GM19193 (cell line): ENCODE data around the gene LY6G5B.

Source experiments
- POLR2A ChIP-seq: IDR thresholded peaks from 4 replicates; pipeline ENCODE4 v1.6.1; 2011; ENCODE audit not compliant: insufficient read depth, insufficient read length; ENCODE audit errors: extremely low read depth

Gene LY6G5B

DNA sequence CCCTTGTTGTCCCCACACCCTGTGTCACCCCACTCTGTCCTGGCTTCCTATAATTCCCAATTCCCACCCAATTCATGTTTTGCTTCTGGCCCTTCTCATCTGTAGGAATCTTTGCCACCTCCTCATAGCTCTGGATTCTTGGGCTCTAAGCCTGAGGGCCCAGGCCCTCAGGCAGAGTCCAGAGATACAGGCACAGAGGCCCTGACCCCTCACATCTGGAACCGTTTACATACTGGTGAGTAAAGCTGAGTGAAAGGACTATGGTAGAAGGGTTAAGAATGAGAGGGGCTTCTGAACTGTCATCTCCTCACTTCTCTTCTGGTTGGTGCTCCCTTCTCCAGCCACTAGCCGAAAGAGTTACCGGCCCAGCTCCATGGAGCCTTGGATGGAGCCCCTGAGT is 35.6 kb upstream of the LY6G5B start:
- no peak for TF ChIP-seq POLR2A

DNA sequence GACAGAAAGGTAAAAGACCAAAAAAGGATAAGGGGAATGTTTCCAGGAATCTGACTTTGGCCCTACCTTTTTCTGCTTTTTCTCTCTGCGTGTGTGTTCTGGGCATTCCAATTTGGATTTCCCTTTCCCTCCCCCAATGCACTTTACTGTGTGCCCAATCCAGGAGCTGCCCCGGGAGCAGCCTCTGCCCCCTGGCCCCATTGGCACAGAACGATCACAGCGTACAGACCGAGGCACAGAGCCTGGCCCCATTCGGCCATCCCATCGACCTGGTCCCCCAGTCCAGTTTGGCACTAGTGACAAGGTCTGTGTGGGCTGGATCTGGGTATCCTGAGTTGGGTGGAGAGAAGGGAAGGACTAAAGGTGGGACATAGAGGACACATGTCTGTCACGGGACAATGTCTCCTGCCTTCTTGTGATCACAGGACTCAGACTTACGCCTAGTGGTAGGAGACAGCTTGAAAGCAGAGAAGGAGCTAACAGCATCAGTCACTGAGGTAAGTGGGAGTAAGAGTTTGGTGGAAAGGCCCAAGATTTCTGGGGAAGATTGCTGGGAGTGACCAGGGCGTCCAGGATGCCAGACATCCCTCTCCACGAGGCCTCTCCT is 34.7 kb upstream of the LY6G5B start:
- TF ChIP-seq POLR2A = no peak

DNA sequence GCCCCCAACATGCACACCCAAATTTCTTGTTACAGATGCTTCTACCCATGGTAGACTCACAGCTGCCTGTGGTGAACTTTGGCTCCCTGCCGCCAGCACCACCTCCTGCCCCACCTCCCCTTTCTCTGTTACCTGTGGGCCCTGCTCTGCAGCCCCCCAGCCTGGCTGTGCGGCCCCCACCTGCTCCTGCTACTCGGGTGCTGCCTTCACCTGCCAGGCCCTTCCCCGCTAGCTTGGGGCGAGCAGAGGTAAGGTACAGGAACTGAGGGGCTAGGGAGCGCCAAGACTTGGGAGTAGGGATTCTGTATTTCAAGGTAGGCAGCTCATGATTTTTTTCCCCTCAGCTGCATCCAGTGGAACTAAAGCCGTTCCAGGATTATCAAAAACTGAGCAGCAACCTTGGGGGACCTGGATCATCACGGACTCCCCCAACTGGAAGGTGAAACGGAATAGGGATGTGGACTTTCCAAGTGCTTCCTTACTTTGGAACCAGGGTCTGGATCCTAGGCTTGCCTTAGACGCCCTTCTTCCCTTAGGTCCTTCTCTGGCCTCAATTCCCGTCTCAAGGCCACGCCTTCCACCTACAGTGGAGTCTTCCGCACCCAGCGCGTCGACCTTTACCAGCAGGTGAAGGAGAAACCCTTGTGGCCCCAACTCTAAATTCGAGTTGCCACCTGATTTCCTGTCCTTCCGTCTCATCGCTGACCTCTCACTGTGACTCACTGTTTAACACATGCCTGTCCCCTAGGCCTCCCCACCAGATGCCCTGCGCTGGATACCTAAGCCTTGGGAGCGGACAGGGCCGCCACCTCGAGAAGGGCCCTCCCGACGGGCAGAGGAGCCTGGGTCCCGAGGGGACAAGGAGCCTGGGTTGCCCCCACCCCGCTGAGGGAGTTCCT is 32.8 kb upstream of the LY6G5B start:
- TF ChIP-seq POLR2A = peak; percentile 17

DNA sequence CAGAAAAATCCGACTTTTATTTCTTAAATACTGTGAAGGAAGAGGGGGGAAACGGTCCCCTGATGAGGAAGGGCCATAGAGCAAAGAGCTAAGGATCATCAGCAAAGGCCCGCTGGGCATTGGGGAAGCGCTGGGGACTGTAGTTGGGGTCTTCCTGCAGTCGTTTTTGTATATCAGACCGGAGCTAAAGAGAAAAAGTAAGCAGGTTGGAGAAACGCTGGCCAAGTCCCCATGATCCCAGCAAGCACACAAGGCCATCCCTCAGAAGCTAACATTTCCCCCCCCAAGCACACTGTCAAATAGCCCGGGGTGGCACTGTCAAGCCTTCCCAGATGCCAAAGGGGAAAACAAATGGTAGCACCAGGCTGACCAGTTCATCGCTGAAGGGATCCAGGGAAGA is 30.7 kb upstream of the LY6G5B start:
- peak; percentile 12 for TF ChIP-seq POLR2A

DNA sequence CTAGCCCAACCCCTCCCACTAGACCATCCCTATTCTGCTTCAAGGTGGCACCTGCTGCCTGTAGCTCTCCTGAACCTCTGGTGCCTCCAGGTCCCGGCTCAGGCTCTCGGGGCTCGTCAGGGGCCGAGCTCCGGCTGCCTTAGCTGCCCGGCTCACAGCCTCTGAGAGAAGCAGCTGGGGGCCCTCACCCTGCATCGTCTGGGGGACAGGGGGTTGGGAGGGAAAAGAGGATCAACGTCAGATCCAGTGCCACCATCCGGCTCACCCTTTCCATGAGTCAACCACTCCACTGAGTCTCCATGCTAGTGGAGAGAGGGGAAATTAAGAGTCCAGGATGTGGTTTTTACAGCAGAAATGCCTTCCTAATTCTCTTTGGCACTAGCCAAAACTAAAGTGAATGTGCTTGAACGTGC is 30.3 kb upstream of the LY6G5B start:
- no peak for TF ChIP-seq POLR2A

DNA sequence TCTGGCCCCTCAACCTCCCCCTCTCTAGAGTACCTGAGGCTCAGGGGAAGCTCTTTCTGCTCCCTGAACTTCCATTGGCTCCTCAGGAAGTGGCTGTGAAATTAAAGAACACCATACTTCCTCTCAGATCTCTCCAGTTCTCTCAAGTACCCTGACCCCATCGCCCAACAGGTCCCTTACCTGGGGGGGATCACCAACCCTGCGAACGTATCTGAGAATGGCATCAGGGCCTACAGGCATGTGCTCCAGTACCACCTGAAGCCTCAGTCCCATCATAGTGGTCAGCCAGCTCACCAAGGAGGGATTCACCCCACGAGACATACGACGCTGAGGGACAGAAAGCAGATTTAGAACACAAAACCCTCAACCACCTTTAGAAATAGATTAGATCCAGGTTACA is 29.2 kb upstream of the LY6G5B start:
- TF ChIP-seq POLR2A = no peak

DNA sequence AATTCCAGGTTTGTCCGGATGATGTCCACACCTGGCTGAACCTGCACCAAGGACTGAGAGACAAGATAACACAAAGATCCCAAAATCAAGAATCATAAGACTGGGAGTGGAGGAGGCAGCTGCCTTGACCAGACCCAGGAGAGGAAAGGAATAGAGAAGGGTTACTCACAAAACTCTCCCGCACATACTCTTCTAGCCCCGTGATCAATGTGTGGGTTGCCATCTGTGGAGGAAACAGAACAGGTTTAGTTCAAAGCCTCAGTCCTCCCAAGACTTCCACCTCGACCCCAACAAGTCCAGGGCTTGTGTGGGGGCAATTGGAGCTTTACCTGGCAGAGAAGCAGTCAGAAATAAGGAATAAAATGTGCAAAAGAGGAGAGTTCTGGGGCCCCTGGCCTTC is 28.4 kb upstream of the LY6G5B start:
- TF ChIP-seq POLR2A = no peak

DNA sequence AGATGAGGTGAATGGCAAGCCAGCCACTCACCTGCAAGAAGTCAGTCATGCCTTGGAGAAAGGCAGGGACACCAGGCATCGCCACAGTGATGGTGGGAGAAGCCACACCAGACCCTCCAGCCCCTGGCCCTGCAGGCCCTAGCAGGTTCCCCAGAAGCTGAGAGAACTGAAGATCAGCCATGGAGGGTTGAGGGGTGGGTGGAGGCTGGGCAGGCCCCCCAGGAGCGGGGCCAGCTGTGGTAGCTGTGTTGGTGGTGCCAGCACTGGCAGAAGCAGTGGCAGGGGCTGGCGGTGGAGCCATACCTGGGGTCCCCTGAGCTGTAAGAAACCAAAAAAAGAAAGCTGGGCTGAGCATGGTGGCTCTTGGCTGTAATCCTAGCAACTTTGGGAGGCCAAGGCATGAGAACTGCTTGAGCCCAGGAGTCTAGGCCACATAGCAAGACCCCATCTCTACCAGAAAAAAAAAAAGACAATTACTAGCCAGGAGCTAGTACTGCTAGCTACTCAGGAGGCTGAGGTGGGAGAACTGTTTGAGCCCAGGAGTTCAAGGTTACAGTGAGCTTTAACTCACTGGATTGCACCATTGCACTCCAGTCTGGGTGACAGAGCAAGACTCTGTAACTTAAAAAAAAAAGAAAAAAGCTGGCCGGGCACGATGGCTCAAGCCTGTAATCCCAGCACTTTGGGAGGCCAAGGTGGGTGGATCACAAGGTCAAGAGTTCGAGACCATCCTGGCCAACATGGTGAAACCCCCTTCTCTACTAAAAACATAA is 26.8 kb upstream of the LY6G5B start:
- no peak for TF ChIP-seq POLR2A

DNA sequence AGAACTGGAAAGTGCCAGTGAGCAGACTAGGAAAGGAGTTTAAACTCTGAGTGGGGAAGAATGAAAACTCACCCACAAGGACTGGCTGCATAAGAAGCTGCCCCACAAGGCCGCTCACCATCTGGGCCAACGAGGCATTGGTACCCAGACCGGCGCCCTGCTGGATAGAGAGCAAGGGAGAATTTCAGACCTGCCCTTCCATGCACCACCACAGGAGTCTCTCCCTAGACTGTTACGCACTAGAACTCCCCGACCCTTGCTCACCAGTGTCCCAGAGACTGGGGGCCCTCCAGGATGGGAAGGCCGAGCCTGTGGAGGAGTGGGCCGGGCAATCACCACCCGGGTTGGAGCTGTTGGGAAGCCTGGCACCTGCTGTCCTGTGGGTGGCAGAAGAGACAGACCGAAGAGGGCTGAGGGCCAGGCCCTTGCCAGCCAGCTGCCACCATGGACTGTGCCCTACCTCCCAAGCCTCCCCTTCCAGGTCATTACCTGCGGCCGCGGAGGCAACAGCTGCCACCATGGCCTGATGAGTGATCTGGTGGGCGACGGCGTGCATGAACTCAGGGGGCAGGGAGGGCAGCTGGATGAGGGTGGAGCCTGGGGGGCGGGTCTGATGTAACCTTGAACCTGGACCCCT is 25.8 kb upstream of the LY6G5B start:
- no peak for TF ChIP-seq POLR2A

DNA sequence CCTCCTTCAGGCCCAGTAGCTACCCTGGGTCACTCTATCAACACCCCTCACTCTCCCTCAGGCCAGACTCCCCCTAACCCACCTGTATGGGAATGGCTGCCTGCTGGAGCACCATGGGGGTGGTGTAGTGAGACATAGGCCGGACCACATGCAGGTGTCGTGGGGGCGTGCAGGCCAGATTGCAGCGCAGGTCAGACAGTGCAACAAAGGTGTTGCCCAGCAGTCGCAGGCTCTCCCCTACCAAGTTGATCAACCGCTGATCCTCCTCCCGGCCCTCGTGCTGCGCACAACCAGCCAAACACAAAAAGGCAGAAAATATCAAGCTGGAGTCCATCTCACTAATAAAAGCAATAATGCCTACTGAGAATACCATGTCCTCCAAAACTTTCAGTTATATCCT is 24.5 kb upstream of the LY6G5B start:
- TF ChIP-seq POLR2A = no peak

DNA sequence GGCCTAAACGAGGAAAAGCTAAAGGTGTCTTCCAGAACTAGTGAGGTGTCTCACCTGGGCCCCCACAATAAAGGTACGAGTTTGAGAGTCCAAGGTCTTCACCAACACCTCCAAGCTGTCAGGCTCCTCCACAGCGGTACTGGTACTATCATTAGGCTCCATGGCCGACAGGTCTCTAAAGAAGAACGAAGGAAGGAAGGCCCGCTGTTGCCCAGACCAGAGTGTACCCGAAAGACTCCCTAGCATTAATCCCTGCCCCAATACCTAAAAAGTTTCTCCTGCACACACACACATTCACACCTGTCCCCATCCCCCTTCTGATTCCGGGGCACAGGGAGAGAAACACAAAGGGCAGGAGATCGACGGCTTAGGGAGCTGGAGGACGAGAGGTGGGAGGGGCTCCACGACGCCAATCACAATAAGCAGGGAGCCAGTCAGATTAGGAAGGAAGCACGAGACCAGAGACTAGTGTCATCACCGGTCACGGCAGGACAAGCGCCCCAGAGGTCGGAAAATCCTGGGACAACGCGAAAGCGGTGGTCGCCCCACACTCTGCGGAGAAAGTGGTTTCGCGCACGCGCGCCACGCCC is 18.1 kb upstream of the LY6G5B start:
- no peak for TF ChIP-seq POLR2A

DNA sequence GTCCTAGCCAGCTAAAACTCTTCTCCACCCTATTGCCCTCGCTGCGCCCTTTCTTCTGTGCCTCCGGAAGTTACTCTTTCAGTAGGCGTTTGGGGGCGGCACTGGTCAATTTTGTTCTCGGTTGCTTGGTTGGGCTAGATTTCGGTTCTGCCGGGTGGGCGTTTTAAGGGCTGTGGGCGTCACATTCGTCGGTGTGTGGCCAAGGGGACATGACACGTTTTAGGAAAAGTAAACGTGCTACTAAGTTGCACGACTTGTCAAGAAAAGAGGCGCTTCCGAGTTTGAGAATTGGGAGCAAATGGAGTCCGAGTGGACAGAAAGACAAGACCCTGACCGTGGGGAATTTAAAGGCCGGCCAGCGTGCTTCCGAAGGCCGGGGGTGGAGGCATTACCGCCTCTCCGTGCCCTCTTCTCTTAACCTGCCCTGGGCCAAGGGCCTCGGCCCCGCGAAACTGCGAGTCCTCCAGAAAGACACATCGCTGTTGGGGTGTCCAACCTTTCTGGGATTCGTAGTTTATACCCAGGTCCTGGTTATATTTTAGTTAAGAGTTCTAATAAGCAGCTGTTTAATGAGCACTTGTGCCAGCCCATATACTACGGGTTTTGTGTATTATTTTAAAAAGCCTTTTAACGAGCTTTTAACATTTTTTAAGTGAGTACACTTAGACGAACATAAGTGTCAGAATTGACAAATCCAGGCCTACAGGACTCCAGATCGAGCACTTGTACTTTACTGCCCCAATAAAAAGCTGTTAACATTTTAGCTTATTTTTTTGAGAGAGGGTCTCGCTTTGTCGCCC is 16.7 kb upstream of the LY6G5B start:
- TF ChIP-seq POLR2A = peak; percentile 74

DNA sequence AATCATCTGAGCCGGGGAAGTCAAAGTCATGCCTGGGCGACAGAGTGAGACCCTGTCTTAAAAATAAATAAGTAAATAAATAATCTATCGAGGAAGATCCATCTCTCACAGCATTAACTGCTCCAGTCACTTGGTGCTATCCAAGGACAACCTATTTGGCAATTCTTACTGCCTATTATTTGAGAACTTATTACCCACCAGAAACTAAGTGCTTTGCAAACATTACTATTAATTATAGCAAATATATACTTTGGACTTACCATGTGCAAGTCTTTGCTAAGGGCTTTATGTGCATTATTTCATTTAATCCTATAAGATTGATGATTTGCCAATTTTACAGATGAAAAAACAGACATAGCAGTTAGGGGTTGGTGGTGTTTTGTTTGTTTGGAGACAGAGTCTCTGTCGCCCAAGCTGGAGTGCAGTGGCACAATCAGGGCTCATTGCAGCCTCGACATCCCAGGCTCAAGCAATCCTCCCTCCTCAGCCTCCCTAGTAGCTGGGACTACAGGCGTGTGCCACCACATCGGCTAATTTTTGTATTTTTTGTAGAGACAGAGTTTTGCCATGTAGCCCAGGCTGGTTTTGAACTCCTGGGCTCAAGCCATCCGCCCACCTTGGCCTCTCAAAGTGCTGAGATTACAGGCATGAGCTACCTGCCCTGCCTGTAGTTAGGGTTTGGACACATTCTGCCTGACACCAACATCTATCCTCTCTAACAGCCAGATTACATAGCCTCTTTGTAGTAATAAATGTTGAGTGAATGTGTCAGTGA is 15.0 kb upstream of the LY6G5B start:
- no peak for TF ChIP-seq POLR2A
